ENCODE measurements around the gene UBALD2.
"Not testable (repeated sequence)": the region's sequence is repeated elsewhere in the genome, so short reads cannot be mapped to it uniquely, and the experiment has no call there.

UBALD2 gene

GRCh38 chr17:76266244-76266938 lies 1.2 kb downstream of the UBALD2 start:
- no peak for DNase-seq

DNA sequence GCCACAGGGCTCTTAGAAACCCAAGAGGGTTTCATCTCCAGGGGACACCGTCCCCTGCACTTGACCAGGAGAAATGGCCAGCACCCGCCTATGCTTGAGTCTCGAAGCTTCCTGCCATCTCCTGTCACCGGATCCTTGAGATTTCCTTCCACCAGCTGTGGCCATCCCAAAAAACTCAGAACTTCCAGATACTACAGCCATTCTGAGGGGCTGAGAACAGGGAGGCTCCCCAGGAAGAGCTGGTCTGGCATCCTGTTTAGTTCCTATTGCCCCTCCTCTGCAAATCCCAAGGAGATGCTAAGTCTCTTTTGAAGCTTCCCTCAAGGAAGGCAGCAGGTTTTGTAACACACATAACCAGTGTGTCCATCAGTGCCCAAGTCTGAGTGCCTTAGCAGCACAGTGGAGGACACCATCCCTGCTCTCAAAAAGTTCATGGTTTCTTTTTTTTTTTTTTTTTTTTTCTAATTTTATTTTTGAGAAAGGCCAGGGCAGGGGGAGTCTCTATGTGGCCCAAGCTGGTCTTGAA lies 2.0 kb downstream of the UBALD2 start:
- no peak for DNase-seq

DNA sequence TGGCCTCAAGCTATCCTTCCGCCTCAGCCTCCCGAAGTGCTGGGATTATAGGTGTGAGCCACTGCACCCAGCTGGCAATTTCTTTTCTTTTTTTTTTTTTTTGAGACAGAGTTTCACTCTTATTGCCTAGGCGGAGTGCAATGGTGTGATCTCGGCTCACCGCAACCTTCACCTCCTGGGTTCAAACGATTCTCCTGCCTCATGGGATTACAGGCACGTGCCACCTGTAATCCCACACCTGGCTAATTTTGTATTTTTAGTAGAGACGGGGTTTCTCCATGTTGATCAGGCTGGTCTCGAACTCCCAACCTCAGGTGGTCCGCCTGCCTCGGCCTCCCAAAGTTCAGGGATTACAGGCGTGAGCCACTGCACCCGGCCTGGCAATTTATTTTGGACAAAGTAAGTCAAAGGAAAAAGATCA lies 2.4 kb downstream of the UBALD2 start:
- DNase-seq = not testable (repeated sequence)

DNA sequence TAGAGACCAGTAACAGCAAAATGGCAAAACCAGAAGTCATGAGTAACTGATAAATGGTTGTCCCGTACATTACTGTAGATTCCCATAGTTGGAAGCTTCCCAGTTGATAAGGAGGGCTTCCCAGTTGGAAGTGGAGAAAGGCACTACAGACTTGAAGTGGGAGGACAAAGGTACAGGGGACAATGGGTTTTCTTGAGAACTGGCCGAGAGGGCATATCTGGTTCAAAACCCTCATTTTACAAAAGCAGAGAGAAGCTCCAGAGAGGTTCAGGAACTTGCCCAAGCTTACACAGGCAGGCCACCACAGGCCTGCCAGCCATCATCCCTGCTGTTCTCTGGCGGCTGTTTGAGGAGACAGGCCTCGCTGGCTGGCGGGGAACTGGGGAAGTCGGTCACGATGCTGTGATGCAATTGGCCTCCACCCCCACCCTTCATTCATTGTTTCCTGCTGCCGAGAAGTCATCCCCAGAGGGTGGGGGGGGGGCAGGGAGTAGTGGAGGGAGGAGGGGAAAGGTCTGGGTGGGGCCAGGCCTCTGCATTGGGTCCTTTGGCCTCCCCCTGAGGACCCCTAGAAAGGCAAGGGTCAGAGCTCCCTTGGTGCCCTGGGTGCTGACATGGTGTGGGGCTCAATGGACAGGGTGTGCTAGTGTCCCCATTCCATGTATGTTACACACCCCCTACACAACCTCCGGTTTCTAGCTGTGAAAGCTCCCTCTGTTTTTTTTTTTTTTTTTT lies 3.0 kb downstream of the UBALD2 start:
- peak; percentile 69 to 78 for DNase-seq

GRCh38 chr17:76268991-76269981 lies 4.1 kb downstream of the UBALD2 start:
- DNase-seq = no peak

DNA sequence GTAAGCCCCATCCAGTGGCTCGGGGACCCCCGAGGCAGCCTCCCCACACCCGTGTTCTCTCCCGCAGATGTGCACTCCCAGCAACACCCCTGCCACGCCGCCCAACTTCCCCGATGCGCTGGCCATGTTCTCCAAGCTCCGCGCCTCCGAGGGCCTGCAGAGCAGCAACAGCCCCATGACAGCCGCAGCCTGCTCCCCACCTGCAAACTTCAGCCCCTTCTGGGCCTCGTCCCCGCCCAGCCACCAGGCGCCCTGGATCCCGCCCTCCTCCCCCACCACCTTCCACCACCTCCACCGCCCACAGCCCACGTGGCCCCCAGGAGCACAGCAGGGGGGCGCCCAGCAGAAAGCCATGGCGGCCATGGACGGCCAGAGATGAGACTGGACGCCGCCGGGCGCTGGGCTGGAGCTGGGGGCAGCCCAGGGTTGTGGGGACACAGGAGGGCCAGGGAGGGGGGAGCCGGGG lies 5.0 kb downstream of the UBALD2 start:
- DNase-seq = no peak

GRCh38 chr17:76270770-76271668 lies 5.9 kb downstream of the UBALD2 start:
- no peak for DNase-seq

DNA sequence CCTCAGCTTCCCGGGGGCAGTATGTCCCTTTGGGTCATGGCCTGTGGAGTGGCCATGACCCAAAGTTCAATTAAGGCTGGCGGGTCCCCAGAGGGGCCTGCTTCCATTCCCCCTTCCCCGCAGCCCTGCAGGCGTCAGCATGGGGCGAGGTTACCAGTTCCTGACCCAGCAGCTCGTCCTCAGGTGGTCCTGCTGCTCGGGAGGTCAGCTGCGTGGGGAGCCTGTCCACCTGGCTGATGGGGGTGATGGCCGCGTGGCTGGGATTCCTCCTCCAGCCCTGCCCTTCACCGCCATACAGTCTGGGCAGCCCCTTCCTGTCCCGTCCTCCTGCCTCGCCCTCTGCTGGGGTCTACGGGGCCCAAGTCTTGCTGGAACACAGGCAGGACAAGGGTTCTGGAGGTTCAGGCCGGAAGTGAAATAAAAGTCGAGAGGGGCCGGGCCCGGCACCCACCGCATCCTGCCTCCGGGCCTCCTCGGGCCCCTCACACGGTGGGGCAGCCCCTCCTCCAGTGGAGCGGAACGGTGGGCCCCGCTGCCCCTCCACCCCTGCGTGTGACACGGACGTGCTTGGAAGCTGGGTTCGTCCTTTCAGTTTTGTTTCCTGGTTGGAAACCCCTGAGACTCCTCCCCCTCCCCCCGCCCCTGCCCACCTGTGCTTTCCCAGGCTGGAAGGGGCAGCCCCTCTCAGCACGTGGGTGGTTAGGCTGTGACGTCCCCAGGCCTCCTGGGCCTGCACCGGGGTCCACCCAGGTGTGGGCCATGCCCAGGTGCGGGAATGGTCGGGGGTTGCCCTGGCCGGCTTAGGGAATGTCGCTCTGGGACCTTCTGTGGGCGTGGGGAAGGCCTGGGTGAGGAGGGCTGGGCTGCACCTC lies 6.8 kb downstream of the UBALD2 start:
- no peak for DNase-seq

GRCh38 chr17:76272541-76273444 lies 7.6 kb downstream of the UBALD2 start:
- peak; percentile 3 to 19 for DNase-seq

GRCh38 chr17:76273445-76274111 lies 8.4 kb downstream of the UBALD2 start:
- no peak for DNase-seq

GRCh38 chr17:76274112-76274956 lies 9.2 kb downstream of the UBALD2 start:
- no peak for DNase-seq

DNA sequence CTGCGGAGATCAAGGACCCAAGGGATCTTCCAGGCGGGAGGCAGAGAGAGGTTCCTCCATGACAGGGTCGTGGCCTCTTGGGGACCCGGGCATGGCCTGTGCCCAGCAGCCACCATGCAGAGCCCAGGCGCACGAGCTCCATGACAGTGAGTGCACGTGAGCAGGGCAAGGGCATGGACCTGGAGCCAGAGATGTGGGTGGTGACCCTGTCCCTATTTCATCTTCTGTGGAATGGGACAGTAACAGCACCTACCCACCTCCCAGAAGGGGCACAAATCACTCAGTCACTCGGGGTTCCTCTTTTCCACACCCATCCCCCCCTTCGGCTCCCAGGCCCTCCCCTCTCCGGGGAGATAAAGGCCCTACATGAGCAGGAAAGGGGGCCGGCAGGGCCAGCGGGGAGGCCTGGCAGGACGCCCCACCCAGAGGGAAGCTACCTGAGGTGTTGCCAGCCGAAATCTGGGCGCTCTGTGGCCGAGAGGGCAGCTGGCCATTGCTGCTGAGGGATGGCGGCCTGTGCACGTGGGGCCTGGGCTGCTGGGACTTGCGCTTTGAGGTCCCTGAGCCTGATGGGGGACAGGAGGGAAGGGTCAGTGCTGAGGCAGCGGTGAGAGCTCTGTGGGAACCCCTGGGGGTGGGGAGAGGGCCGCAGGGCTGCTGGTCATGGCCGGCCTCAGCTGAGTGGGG lies 10.4 kb downstream of the UBALD2 start:
- no peak for DNase-seq

- no peak for DNase-seq
Measured at GRCh38 chr17:76276069-76276431, 10.9 kb downstream of the UBALD2 start.

GRCh38 chr17:76276461-76277299 lies 11.5 kb downstream of the UBALD2 start:
- DNase-seq = no peak

GRCh38 chr17:76277300-76278267 lies 12.4 kb downstream of the UBALD2 start:
- DNase-seq = no peak

Data from bone marrow (tissue), 2 donors.